Ishikawa (cell line): ENCODE measurements around the gene FBXO31.

Source experiments
- CEBPB ChIP-seq: IDR thresholded peaks from 2 replicates; pipeline ENCODE4 v1.6.1; 2012
- CREB1 ChIP-seq: IDR thresholded peaks from 2 replicates; pipeline ENCODE4 v1.6.1; 2012; ENCODE audit warnings: low read depth
- EGR1 ChIP-seq: IDR thresholded peaks from 2 replicates; pipeline ENCODE4 v1.6.1; 2012
- EP300 ChIP-seq: IDR thresholded peaks from 2 replicates; pipeline ENCODE4 v1.6.1; 2012; ENCODE audit warnings: borderline replicate concordance
- FOXM1 ChIP-seq: IDR thresholded peaks from 2 replicates; pipeline ENCODE4 v1.6.1; 2012; ENCODE audit warnings: low read depth, borderline replicate concordance
- MAX ChIP-seq: IDR thresholded peaks from 2 replicates; pipeline ENCODE4 v1.6.1; 2012
- NFIC ChIP-seq: IDR thresholded peaks from 2 replicates; pipeline ENCODE4 v1.6.1; 2012
- RAD21 ChIP-seq: IDR thresholded peaks from 2 replicates; pipeline ENCODE4 v1.6.1; 2012; ENCODE audit warnings: low read depth
- REST ChIP-seq: IDR thresholded peaks from 2 replicates; pipeline ENCODE4 v1.6.1; 2012; ENCODE audit warnings: low read depth, mild to moderate bottlenecking
- TAF1 ChIP-seq: IDR thresholded peaks from 2 replicates; pipeline ENCODE4 v1.6.1; 2012; ENCODE audit warnings: low read depth, mild to moderate bottlenecking
- TCF12 ChIP-seq: IDR thresholded peaks from 2 replicates; pipeline ENCODE4 v1.6.1; 2012; ENCODE audit warnings: low read depth
- TEAD4 ChIP-seq: IDR thresholded peaks from 2 replicates; pipeline ENCODE4 v1.6.1; 2012
- USF1 ChIP-seq: IDR thresholded peaks from 2 replicates; pipeline ENCODE4 v1.6.1; 2012
- YY1 ChIP-seq: IDR thresholded peaks from 2 replicates; pipeline ENCODE4 v1.6.1; 2012; ENCODE audit warnings: low read depth
- ZBTB7A ChIP-seq: IDR thresholded peaks from 2 replicates; pipeline ENCODE4 v1.6.1; 2012; ENCODE audit warnings: low read depth

Gene FBXO31

GRCh38 chr16:87392821-87393679 is 9.5 kb upstream of the FBXO31 start:
- no peak for TF ChIP-seq YY1
- 0 out of 2 replicates have a peak, but pooled peaks have one; percentile 32 for TF ChIP-seq TAF1
- no peak for TF ChIP-seq EGR1
- TF ChIP-seq MAX = no peak
- TF ChIP-seq CEBPB = no peak
- TF ChIP-seq RAD21 = peak; percentile 13; the same call in 1 of the 2 replicates
- no peak for TF ChIP-seq TCF12
- TF ChIP-seq FOXM1 = no peak

- TF ChIP-seq REST = no peak
- peak; percentile 21 for TF ChIP-seq ZBTB7A
- TF ChIP-seq FOXM1 = no peak
- TF ChIP-seq CEBPB = peak; percentile 24; the same call in 1 of the 2 replicates
- no peak; the same call in 1 of the 2 replicates for TF ChIP-seq EP300
- TF ChIP-seq NFIC = no peak
- TF ChIP-seq CREB1 = peak; percentile 89
- TF ChIP-seq TAF1 = peak; percentile 94
- peak; percentile 50; the same call in 1 of the 2 replicates for TF ChIP-seq TCF12
- no peak for TF ChIP-seq RAD21
- peak; percentile 100 for TF ChIP-seq YY1
- TF ChIP-seq TEAD4 = peak; percentile 60
- TF ChIP-seq USF1 = peak; percentile 97
- peak; percentile 98 for TF ChIP-seq EGR1
- no peak; the same call in 1 of the 2 replicates for TF ChIP-seq MAX
These were observed 8.6 kb upstream of the FBXO31 start, which contains the start of gene MAP1LC3B for GRCh38 chr16:87391950-87392820. TSS of gene MAP1LC3B (plus strand) at chr16:87392336. CDS start at chr16:87392428, 92 bp downstream.

GRCh38 chr16:87391324-87391949 is 7.9 kb upstream of the FBXO31 start:
- TF ChIP-seq CEBPB = peak; percentile 80
- TF ChIP-seq YY1 = no peak

- TF ChIP-seq CREB1 (no peak), ZBTB7A (no peak), TAF1 (no peak), RAD21 (no peak), TEAD4 (no peak), CEBPB (no peak), YY1 (no peak)
These were observed 7.2 kb upstream of the FBXO31 start for GRCh38 chr16:87390641-87391323.

GRCh38 chr16:87389245-87389644 is 5.7 kb upstream of the FBXO31 start:
- TF ChIP-seq NFIC (no peak), CEBPB (no peak), USF1 (no peak), EP300 (no peak), TEAD4 (no peak), YY1 (no peak), ZBTB7A (no peak), EGR1 (no peak), REST (no peak), MAX (no peak), FOXM1 (no peak), CREB1 (no peak)
